GM23248 (cell line): ENCODE results near the gene CUL2.

Source experiments
- EZH2 ChIP-seq: fragments of 200-600 bp; sonication (generic); IDR thresholded peaks from 2 replicates; pipeline ENCODE4 v1.6.1; 2018; ENCODE audit warnings: antibody characterized with exemption, mild to moderate bottlenecking; ENCODE audit not compliant: insufficient read depth, poor library complexity, severe bottlenecking
- EZH2phosphoT487 ChIP-seq: fragments of 200-600 bp; sonication (generic); IDR thresholded peaks from 2 replicates; pipeline ENCODE4 v1.6.1; 2018; ENCODE audit warnings: antibody characterized with exemption, moderate library complexity, mild to moderate bottlenecking, low read depth; ENCODE audit not compliant: insufficient read depth

- TF ChIP-seq EZH2phosphoT487 (no peak), EZH2 (no peak)
Observed at GRCh38 chr10:34978080-34978479, 112.1 kb downstream of the CUL2 start.
